Suppressor macrophage treated with lipopolysaccharide for 4 hours (primary cell): Measurements from ENCODE around the gene TIMM44.
A peak's percentile ranks its signal among the peaks of the same experiment; 100 is the strongest.
"Not testable (repeated sequence)": the region's sequence is repeated elsewhere in the genome, so short reads cannot be mapped to it uniquely, and the experiment has no call there.

Experiments used
- DNase-seq: peaks from one replicate; pipeline ENCODE4 v3.0.0-alpha.2; 2020

The TIMM44 gene

GRCh38 chr19:7894612-7895309 lies 48.7 kb downstream of the TIMM44 start:
- no peak for DNase-seq

- DNase-seq: not testable (repeated sequence)
Measured at GRCh38 chr19:7893362-7894101, 49.9 kb downstream of the TIMM44 start.

DNA sequence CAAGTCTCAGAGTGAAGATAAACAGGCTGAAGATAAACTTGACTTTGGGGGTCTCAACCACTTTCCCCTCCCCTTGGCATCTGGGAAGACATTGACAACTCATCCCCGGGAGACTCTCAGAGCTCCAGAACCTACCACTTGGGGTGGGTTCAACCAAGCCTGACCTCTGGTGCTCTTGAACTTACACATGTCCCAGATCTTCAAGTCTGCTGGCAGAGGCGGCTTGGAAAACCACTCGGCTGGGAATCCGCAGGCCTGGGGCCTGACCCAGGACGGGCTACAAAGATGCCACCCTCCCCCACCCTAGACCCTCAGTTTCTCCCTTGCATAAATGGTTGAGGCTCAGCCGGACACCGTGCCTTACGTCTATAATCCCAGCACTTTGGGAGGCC lies 54.6 kb downstream of the TIMM44 start:
- no peak for DNase-seq

DNA sequence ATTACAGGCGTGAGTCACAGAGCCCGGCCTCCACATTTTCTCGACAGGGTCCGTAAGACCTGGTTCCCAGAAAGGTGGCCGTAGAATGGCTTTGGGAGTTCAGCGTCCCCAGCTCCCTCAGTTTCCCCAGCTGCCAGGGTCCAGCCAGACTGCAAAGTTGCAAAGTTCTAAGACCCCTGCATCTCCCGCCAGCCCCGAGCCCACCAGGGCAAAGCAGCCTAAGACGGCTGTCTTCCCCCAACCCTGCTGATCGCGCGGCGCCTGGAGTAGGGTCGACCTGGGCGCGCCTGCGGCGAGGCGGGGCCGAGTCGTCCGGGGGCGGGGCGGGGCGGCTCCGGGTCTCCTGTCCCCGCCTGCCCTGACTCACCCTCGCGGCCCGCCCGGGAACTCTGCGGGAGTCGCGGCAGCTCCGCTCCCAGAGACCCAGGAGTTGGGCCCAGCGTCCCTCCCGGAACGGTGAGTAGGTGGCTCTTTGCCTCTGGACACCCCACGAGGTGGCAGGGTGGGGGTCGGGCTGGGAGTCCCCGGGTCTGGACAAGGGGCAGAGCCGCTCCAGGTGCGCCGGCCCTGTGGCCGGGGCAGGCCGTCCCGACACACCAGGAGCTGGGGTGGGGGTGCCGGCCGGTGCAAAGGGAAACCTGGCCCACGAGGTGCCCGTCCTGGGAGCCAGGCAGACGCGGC lies 55.2 kb downstream of the TIMM44 start, which contains the start of gene LRRC8E:
Gene LRRC8E (plus strand): TSS at position 366 of the 681 bp plus-strand sequence. CDS start 7,094 bp downstream, outside the sequence.
- peak; percentile 49 for DNase-seq

DNA sequence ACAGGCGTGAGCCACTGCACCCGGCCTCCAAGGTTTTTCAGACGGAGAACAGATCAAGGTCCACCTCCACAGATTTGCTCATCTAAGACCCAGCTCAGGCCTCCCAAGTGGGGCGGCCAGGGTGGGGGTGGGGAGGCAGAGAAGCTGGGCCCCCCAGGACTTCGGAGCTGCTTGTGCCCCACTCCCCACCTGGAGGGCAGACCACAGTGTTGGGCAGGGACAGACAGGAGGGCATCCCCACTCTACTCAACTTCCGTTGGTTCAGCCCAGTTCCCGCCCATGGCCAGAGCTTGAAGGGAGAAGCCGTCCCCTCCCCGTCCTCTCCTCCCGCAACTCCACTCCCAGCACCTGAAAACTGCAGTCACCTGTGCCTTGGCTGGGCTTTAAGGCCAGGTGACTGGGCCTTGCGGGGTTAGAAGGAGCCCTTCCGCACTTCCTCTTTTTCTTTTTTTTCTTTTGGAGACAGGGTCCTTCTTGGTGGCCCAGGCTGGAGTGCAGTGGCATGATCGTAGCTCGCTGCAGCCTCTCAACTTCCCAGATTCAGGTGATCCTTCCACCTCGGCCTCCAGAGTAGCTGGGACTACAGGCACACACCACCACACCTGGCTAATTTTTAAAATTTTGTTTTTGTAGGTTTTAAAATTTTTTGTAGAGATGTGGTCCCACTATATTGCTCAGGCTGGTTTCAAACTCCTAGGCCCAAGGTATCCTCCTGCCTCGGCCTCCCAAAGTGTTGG lies 55.9 kb downstream of the TIMM44 start:
- no peak for DNase-seq

GRCh38 chr19:7885818-7886217 lies 57.6 kb downstream of the TIMM44 start:
- DNase-seq: no peak

DNA sequence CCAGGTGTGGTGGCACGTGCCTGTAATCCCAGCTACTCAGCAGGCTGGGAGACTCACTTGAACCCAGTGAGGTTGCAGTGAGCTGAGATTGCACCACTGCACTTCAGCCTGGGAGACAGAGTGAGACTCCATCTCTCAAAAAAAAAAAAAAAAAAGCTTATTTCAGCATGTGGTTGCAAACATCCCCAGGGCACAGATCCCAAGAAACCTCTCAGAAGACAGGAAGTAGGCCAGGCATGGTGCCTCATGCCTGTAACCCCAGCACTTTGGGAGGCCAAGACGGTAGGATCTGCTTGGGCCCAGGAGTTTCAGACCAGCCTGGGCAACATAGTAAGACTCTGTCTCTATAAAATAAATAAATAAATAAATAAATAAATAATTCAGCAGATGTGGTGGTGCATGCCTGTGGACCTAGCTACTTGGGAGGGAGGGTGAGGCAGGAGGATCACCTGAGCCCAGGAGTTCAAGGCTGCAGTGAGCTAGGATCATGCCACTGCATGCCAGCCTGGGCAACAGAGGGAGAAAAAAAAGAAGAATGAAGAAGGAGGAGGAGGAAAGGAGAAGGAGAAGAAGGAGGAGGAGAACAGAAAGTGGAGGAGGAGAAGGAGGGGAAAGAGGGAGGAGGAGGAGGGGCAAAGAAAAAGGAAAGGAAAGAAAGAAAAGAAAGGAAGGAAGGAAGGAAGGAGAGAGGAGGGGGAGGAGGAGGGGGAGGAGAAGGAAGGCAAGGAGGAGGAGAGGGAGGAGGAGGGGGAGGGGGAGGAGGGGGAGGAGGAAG lies 59.5 kb downstream of the TIMM44 start:
- DNase-seq: no peak

DNA sequence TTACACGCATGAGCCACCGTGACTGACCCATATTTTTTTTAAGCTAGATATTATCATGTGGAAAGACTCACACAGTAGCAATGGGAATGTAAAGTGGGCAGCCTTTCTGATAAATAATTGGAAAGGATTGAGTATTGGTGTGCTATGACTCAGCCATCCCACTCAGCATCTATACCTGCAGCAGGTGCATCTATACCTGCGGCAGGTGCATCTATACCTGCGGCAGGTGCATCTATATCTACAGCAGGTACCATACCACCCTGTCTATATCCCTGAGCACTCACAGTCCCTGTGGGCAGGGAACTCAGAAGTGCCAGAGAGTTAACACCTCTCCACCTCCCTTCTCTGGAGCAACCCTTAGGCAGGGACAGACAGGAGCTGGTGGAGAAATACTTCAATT lies 60.4 kb downstream of the TIMM44 start:
- DNase-seq: no peak

DNA sequence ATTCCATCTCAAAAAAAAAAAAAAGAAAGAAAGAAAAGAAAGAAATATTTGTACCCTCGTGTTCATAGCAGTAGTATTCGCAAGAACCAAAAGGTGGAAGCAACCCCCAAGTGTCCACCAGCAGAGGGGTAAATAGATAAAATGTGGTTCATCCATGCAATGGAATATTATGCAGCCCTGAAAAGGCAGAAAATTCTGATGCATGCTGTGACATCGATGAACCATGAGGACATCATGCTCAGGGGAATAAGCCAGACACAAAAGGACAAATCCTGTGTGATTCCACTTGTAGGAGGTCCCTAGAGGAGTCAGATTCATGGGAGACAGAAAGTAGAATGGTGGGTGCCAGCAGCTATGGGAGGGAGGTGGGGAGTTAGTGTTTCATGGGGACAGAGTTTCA lies 61.6 kb downstream of the TIMM44 start:
- DNase-seq: no peak

DNA sequence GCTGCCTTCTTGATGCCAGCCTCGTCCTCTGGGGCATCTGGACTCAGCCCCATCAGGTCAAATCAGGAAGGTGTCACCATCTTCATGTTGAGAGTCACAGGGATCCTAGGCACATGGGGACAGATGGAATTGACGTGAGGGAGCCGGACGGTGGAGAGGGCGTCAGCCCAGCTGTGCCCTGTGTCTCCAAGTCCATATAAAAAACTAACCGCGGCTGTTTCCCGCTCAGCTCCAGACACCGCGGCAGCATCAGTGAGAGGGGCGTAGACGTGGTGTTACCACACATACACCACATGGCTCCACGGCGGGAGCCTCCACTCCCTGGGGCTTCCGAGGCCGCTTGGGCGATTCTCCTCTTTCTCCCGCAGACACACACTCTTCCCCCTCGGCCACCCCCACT lies 63.6 kb downstream of the TIMM44 start:
- no peak for DNase-seq

GRCh38 chr19:7879111-7879807 lies 64.2 kb downstream of the TIMM44 start:
- DNase-seq: no peak

GRCh38 chr19:7877249-7877836 lies 66.1 kb downstream of the TIMM44 start:
- no peak for DNase-seq
